Breast epithelium (tissue), 3 donors: ENCODE measurements around the gene MRGPRD.

Experiments used
- POLR2A ChIP-seq: fragments of 450-650 bp; IDR thresholded peaks from one replicate; pipeline ENCODE4 v1.6.1; 2016; ENCODE audit warnings: antibody characterized with exemption, mild to moderate bottlenecking, moderate library complexity
- TF ChIP-seq, protein P1 (sequence below), 3 donors: fragments of 450-650 bp; IDR thresholded peaks; one replicate each; pipeline ENCODE4 v1.5.1; 2016 to 2017; ENCODE audit warnings: antibody characterized with exemption in 3 of 3, mild to moderate bottlenecking in 3 of 3, moderate library complexity in 3 of 3

DNA sequence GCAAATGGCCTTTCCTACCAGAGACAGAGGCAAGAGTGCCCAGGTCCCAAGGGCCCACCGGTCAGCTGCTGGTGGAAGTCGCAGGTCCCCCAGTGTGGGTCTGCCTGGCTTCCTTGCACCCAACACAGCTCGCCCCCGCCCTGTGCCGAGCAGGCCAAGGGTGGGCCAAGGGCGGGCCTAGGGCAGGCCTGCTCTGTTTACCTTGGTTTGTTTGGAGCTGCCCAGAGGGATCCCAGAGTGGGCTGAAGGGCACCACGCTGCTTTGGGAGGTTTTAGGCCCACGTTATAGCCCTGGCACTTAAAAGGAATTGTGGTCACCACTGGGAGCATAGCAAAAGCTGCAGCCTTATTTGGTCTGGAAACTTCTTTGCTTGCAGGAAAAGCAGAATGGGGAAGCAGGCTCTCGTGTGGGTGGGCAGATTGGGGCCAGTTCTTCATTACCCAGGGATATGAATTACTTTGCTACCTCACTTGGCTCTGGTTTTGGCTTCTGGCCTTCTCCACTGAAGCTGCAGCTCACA, 38.0 kb downstream of the MRGPRD start:
- TF ChIP-seq, protein P1, sequence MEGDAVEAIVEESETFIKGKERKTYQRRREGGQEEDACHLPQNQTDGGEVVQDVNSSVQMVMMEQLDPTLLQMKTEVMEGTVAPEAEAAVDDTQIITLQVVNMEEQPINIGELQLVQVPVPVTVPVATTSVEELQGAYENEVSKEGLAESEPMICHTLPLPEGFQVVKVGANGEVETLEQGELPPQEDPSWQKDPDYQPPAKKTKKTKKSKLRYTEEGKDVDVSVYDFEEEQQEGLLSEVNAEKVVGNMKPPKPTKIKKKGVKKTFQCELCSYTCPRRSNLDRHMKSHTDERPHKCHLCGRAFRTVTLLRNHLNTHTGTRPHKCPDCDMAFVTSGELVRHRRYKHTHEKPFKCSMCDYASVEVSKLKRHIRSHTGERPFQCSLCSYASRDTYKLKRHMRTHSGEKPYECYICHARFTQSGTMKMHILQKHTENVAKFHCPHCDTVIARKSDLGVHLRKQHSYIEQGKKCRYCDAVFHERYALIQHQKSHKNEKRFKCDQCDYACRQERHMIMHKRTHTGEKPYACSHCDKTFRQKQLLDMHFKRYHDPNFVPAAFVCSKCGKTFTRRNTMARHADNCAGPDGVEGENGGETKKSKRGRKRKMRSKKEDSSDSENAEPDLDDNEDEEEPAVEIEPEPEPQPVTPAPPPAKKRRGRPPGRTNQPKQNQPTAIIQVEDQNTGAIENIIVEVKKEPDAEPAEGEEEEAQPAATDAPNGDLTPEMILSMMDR (IDR thresholded peaks at IDR 0.05): no peak
- no peak for TF ChIP-seq POLR2A
